Measurements from ENCODE around the gene JAG2.

The JAG2 gene

DNA sequence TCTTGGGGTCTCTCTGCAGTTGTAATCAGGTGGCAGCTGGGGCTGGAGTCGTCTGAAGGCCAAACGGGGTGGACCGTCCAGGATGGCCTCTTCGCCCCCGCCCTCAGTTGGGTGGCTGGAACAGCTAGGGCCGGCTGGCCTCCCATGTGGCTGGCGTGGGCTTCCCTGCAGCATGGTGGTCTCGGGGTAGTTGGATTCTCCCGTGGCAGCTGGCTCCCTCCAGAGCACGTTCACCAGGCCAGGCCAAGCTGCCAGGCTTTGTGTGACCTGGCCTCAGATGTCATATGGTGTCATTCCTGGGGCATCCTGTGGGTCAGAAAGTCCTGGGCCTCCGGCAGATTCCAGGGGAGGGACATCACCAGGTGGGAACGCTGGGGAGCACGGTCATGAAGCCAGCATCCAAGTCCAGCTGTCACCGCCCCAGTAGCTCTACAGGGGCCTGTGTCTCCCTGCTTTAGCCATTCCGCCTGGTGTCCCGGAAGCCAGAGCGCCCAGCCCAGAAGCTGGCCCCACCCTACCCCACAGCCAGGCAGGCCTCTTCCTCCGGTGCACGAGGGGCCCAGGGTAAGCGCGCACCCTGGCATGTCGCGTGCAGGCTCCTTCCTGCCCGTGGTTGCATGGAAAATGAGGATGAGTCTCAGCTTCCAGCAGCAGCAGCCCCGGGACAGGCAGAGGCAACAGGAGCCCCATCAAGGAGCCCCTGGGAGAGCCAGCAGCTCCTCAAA lies 13.9 kb upstream of the JAG2 start:
- DNase-seq (ENCODE audit: low spot score) = no peak

DNA sequence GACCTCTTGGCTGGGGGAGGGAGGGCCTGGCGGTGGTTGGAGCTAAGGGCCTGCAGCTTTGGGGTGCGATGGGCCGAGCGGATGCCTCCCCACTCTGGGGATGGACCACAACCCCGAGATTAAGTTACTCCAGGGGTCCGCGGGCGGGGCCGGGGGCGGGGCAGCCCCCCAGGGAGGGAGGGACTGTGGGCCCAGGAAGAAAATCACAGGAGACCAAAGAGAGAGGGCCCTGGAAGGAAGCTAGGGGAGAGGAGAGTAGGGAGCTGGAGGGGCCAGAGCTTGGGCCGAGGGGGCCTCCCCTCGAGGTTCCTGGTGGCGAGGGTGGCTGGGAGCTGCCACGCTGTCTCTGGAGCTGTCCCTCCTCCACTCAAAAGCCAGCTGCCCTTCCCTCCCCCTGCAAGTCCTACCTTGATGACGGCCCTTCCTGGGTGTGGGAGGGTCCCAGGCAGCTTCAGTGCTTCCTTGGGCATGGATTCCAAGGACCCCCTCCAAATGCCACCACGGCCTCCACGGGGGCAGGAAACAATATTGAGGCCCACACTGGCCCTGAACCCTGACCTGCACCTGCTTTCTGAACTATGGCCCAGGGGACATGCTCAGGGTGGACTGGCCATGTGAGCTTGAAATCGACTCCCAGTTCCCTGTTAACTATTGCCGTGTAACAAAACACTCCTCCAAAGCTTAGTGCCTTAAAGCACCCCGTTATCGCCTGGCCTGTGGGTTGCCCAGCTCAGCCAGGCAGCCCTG lies 13.1 kb upstream of the JAG2 start:
- DNase-seq (ENCODE audit: low spot score) = no peak

DNA sequence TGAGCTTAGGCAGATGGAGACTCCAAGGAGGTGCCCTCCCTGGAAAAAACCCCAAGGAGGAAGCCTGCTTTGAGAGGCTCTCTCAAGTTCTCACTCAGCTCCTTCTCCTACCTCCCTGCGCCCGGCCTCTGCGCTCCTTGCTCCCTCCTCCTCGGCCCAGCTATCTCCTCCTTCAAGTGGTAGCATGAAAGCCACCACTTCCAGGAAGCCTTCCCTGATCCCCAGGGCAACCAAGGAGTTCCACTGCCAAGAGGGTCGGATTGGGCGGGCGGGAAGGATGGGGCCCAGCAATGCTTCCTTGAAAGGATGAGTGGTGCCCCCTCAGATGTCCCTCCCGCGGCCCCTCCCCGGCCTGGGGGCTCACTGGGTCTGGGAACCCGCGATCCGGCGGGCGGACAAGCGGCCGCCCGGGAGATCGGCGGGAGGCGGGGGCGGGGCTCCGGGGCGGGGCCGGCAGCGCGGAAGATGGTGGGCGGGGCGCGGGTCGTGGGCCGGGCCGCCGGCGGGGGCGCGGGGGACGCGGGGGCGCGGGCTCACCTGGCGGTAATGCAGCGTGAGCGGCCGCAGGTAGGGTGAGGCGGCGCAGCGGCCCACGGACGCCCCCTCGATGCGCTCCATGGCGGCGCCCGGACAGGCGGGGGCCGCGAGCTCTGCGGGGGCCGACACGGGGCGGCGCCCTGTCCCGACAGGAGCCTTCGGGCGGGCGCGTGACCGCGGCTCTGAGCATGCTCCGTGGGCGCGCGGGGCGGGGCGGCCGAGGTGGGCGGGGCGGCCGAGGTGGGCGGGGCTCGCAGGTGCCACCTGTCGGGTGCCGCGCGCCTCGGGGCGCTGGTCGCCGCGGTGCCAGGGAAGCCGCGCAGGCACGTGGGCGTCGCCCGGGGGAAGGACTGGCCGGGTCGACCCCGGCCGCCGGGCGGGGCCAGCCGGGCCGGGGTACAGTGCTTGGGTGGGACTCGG lies 12.3 kb upstream of the JAG2 start, which contains the start of gene NUDT14:
TSS of gene NUDT14 (minus strand) at position 721 of the 957 bp plus-strand sequence. CDS start at position 618, 103 bp downstream.
- peak; percentile 81 for DNase-seq (ENCODE audit: low spot score)

DNA sequence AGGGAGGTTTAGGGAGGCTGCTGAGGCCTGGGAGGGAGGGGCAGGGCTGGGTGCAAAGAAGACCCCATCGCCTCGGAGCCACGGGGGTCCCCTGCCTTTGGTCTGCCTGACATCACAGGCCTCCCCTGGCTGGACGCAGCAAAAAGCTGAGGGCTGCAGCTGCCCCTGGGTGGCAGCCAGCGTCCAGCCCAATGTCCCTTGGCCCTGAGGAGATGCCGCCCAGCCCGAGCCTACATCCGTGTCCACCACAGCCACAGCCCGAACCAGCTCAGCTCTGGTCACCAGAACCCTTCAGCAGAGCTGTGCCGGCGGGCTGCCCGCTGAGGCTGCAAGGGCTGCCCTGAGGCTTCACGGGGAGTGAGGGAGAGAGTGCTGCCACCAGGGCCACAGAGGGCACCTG lies 10.6 kb upstream of the JAG2 start:
- no peak for DNase-seq (ENCODE audit: low spot score)

DNA sequence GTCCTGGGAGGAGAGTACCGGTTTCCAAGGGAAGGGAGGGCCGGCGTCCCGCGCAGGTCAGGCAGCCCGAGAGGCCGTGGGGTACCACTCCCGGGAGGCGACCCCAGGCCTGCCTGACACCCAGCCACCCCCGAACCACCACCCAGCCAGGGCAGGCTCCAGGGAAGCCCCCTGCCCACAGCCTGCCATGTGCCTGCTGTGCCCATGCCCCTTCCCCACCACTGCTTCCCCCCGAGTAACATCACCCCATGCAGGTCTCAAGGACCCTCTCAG lies 10.2 kb upstream of the JAG2 start:
- no peak for DNase-seq (ENCODE audit: low spot score)

DNA sequence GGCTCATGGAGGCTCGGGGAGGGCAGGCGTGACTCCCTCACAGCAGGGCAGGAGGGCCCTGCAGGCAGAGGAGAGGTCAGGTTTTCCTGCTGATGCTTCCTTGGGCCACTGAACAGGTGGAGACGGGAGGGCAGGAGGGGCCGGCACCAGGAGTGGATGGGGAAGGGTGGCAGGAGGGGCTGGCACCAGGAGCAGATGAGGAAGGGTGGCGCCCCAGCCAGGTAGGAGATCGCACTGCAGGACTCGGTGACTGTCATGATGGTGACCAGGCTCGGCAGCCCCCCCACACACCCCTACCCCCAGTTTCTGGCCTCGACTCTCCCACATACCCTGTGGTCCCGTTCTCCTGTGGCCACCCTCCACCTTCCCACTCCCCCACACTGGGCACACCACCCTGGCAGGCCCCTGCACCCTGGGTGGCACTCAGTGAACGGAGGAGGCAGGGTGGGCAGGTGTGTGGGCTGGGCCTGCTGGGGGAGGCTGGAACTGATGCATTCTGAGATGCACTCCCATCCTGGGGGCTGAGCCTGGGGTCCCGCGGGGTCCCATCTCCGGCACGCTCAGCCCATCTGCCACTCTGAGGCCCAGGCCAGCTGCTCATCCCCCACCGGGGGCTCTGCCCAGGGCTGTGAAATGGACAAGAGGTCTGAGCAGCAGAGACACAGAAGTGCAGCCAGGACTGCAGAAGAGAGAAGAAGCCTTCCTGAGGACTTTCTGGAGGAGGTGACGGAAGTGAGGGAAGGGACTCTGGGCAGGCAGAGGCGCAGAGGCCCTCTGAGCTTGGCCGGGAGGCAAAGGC lies 9.7 kb upstream of the JAG2 start:
- no peak for DNase-seq (ENCODE audit: low spot score)

DNA sequence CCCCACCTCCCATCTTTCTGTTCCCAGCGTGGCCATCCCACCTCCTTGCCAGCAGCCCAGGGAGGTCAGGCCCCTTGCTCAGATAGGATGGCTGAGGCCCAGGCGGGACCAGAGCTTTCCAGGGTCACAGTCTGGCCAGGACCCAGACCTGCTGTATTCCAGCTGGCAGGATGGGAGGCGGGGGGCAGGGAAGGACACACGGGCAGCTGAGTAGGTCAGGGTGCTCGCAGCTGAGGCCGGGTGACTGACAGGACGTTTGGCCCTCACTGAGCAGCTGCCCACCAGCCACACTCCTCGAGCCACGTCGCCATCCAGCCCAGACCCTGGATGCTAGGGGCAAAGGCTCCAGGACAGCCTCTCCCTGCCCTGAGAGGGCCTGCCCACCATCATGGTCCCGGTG lies 8.5 kb upstream of the JAG2 start:
- DNase-seq (ENCODE audit: low spot score) = no peak

DNA sequence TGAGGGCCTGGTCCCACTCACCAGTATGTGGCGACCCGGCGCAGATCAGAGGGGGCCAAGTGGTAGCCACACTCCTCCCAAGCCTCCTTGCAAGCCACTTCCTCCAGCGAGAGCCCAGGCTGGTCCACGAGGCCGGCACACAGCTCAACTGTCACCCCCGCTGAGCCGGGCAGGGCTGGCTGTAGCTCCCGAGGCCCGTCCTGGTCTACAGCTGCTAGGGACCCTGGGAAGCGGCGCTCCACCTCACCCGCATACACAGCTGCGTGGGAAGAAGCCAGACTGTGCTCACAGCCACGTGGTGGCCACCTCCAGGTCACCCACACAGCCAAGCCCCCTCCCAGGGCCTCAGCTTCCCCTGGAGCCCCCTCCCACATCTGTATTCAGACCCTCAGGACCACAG lies 7.9 kb upstream of the JAG2 start:
- no peak for DNase-seq (ENCODE audit: low spot score)

DNA sequence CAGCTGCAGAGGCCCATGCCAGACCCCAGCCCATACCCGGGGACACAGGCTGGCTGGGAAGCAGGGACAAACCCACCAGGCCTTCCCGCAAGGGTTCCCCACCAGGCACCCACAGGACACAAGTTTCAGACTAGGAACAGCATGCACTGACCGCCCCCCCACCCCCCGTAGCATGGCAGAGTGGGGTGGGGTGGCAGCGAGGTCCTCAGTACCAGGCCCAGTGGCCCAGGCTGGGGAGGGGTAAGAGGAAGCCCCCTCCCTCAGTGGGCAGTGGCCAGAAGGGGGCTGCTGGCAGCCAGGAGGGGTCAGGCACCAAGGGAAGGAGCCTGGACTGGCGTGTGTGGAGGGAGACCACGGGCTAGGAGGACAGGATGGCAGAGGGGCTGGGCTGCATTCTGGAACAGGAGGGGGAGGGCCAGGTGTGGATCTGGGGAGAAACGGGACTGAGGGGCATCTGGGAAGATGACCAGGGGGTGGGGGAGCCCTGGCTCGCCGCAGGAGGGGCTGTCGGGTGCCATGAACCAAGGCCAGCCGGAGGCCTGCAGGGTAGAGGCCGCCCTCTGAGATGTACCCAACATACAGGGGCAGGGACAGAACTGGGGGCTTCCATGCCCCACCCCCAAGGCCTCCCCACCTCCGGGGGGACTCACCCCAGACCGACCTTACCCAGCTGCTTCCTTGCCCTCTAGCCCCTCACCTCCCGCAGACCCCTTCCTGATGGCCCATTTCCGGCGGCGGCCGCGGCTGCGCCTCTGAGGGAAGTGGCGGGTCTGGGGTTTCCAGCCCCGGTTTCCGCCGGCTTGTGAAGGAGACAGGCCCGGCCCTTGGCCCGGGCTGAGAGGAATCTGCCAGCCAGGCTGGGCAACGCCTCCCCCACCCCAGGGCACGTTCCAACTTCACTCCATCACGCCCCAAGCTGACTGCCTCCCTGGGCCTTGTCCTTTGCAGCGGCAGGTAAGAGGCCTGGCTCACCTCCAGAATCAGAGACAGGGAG lies 5.6 kb upstream of the JAG2 start:
- no peak for DNase-seq (ENCODE audit: low spot score)

DNA sequence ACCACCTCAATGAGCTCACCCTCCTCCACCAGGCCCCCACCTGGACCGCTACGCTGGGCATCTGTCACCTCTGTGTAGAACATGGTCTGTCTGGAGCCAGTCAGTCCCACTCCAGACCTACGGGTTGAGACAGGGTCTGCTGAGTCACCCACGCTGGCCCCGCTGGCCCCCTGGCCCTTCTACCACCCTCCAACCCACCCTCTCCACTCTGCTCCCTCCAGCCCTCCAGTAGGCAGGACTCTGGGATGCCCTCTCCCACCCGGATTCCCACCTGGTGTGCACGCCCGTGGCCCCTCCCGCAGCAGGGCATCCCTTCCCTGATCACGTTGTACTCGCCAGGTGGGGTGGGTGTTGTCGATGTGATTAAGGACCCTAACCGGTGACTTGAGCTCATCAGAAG lies 4.6 kb upstream of the JAG2 start:
- no peak for DNase-seq (ENCODE audit: low spot score)

DNA sequence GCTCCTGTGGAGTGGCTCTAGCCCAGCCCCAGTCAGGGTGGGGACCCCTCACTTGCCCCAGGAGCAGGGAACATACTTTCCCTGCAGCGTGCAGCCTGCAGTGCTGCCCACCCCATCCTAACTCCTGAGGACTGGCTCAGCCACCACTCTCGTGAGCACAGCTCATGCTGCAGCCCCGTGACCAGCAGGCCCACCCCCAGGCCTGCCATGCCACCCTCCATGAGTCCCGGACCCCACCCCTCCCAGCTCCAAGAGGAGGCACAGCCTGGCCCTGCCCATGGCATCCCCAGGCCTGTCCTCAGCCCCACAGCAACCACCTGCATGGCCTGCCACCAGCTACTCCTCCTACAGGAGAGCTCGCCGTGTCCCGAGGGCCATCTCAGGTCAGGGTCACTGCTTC lies 3.9 kb upstream of the JAG2 start:
- no peak for DNase-seq (ENCODE audit: low spot score)

DNA sequence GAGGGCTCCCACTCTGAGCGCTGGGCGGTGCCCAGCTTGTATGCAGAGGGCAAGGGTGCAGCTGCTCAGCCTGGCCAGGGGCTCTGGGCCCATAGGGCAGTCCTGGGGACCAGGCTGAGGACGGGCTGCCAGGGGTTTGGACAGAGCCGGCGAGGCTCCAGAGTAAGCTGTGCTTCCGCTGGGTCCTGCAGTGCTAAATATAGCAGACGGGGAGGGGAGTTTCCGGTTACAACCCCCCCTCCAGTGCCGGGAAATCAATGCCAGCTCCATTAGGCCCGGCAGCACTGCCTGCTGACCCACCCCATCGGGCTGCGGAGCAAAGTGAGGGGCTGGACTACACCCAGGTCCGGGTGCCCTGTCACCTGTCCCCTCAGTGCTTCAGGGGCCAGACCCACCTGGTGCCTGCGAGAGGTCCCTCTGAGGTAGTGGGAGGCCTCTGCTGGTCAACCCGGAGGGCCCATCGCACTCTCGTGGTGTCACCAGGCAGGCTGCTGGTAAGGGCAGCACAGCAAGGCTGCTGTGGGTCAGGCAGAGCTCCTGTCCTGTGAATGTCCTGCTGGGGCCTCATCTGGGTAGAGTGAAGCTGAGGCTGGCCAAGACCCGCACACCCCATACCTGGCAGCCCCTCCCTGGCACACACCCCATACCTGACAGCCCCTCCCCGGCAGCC lies 2.6 kb upstream of the JAG2 start:
- no peak for DNase-seq (ENCODE audit: low spot score)

DNA sequence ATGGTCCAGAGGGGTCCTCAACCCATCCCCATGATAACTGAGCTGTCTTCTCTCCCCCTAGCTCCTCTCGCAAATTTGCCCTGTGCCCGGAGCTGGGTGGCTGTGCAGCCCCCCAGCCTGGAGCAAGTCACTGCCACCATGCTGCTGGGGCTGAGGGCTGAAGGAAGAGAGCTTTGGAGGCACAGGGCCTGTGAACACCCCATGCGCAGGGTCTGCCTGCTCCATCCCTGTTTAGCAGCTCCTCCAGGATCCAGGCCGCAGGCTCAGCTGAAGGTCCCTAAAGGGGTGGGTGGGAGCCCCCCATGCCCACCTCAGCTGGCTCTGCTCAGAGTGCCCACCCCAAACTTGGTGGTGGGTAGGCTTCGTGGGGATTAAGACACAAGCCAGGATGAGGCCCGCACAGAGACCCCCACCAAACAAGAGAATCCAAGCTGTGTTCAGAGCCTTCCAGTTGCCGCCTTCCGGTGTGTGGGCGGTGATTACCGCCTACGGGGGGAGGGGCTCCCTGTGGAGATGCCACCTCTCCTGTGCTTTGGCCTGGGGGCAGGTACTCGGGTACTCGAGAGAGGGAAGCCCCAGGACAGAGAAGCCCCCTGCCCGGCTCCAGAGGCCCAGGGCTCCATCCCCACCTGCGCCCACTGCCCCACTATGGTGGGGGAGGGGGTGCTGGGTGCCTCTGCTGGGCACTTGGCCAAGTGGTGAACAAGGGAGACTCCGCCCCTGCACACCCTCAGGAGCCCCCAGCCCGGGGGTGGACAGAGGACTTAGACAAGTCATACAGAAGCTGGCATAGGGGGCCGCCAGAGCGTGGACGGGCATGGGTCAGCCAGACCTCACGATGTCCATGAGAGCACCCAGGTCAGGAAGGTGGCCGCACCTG lies 1.4 kb upstream of the JAG2 start:
- no peak for DNase-seq (ENCODE audit: low spot score)

DNA sequence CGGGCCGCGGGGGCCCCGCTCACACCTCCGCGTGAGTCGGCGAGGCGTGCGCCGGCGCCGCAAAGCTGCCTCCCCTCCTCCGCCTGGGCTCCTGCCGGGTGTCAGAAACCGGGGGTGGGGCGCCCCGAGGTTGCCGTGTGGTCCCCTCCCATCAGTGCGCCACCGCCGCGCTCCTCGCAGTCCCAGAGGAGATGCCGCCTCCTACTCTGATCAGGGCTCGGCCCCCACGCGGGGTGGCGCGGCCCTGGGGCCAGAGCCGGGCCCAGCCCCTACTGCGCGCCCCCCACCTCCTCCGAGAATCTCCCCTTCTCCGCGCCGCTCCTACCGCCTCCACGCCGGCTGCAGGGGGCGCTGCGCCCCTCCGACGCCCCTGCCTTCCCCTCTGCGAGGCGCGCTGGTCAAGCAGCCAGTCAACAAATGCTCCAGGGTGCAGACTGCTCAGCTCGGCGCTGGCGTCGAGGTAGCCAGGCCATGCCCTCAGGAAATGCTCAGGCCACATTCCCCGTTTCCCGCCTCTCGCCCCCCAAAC lies 467 bp upstream of the JAG2 start:
- DNase-seq (ENCODE audit: low spot score) = peak; percentile 14

DNA sequence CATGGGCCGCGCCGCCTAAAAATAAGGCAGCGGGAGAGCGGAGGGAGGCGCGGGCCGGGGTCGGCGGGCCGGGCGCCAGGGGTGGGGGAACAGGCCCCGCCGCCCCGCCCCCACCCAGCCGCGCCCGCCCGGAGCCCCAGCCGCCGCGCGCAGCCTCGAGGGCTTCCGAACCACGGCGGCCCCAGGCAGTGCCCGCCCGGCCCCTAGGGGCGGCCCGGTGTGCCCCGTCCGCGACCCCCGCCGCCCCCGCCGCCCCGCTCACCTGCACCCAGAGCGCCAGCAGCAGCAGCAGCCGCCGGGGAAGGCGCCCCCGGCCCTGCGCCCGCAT lies 519 bp downstream of the JAG2 start:
- no peak for DNase-seq (ENCODE audit: low spot score)

DNA sequence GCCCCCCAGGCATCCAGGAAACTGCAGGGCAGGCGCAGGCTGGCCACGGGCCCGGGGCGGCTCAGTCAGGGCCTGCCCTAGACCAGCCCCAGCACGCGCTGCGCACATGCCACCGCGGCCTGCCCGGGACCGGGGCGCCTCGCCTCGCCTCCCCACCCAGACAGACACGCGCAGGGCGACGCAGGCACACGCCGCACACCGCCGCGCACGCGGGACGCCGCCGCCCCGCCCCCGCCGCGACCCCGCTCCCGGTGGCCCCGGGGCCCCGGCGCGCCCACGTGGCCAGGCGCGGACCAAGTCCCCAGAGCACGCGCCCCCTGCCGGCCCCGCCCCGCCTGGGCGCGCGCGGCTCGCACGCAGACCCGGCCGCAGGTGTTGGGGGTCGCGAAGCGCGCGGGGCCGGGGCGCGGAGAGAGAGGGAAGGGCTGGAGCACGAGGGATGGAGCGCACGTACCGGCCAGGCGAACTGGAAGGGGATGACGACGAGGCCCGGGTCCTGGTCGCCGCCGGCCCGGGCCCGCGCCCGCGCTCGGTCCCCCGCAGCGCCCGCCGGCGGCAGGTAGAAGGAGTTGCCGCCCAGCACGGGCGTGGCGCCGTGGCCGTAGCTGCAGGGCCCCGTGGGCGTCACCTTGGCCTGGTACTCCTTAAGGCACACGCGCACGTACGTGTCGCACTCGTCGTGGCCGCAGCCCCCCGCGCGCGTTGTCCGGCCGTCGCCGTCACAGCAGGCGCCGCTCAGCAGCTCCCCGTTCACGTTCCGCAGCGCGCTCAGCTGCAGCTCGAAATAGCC lies 1.1 kb downstream of the JAG2 start:
- DNase-seq (ENCODE audit: low spot score) = peak; percentile 46

DNA sequence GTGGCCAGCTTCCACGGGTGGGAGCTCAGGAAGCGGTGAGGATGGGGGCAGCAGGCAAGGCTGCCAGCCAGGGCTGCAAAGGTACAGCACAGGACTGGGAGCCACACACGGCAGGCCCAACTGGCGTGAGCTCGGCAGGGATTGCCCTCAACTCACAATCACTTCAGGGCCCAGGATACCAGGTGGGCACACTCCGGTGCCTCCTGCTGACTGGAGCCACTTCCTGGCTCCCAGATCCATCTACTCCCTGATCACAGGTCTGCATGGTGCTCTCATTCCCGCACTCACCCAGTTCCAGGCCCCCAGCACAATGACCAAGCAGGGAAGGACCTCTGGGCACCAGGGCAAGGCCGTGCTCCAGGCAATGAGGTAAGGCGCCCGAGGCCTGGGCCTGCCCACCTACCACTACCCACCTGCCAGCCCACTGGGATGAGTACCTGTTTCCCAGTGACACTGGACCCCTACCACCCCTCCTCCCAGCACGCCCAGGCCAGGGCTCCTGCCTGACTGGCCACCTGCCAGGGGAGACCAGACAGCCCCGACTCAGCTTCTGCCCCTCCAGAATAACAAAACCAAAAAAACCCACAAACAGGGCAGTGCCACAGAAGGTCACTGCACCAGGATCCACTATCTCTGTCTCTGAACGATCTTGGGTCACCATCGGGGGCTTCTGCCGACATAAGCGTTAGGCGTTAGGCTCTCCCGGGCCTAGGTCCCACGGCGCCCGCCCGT lies 1.8 kb downstream of the JAG2 start:
- DNase-seq (ENCODE audit: low spot score) = no peak

Data from kidney tubule cell (primary cell).